Measurements from ENCODE around the gene ZNF148. TPM values are rescaled to one million over a fixed set of nuclear protein-coding genes. Genes with fewer than 3 reads are reported as not detected.

ZNF148 gene
- total RNA-seq, 4 donors from 2014 or later: 30.3 to 39.0 (median 33.0) TPM

DNA sequence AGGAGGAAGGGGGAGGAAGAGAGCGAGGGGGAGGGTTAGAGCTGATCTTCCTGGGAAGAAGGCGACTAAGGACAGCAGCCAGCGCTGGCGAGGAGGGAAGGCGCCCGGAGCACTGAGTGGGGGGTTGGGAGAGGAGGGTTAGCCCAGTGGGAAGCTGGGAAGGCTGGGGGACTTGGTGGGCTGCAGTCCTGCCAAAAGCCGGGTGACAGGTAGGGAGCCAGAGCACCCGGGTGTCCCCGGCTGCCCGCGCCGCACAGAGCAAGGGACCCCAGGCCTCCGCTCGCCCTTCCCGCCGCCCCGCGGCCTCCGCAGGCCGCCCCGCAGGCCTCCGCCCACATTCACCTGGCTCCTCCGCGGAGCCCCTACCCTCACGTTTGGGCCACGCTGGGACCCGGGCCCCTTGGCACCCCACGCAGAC is 163.0 kb downstream of the ZNF148 start:
- Histone ChIP-seq H3K4me1 (peaks cover 12 to 19% (median 16%) of the 10 kb centered on the region in 4 donors), H3K9me3 (no peaks in the 10 kb centered on the region), H3K36me3 (no peaks in the 10 kb centered on the region), H3K27ac (replicated peaks in 1 of 4) (no peak overlapping the region), H3K27me3 (peaks cover 0 to 28% (median 20%) of the 10 kb centered on the region in 4 donors), H3K4me3 (peak overlapping the region; percentile 50 to 60 (median 54))
- intact Hi-C loops (cut with DNase I): no loop called here
- DNase-seq (ENCODE audit: extremely low spot score): no peak
- WGBS: 6% methylated on average over 27 of the region's 28 CpGs
- TF ChIP-seq POLR2A (IDR thresholded peaks at IDR 0.05; ENCODE audit: low read depth) (no peak), EP300 (IDR thresholded peaks at IDR 0.05) (no peak), POLR2AphosphoS5 (IDR thresholded peaks at IDR 0.05) (no peak)
- TF ChIP-seq, protein P1, sequence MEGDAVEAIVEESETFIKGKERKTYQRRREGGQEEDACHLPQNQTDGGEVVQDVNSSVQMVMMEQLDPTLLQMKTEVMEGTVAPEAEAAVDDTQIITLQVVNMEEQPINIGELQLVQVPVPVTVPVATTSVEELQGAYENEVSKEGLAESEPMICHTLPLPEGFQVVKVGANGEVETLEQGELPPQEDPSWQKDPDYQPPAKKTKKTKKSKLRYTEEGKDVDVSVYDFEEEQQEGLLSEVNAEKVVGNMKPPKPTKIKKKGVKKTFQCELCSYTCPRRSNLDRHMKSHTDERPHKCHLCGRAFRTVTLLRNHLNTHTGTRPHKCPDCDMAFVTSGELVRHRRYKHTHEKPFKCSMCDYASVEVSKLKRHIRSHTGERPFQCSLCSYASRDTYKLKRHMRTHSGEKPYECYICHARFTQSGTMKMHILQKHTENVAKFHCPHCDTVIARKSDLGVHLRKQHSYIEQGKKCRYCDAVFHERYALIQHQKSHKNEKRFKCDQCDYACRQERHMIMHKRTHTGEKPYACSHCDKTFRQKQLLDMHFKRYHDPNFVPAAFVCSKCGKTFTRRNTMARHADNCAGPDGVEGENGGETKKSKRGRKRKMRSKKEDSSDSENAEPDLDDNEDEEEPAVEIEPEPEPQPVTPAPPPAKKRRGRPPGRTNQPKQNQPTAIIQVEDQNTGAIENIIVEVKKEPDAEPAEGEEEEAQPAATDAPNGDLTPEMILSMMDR (IDR thresholded peaks at IDR 0.05): no peak

DNA sequence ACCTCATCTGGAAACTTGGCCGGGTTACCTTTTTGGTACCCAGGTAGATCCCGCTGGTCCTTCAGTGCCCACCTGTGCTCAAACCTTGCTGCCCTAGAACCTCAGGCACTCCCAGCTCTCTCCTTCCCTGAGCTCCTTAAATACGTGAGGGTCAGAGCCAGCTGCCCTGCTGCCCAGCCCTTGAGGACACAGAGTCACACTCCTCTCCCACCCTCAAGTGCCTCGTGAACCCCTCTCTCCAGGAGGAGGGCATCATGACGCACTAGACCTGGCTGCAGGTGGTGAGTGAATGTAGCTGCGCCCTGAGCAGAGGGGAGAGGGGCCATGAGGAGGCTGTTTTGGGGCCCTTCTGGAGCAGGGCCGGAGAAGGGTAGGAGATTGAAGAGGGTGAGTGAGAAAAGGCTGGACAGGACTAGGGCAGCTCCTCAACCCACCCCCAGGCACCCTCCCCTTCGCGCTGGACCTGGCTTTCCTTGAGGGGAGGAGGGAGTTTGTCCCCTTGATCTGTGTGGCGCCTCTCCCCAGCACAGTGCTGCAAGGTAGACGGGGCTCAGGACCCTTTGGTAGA is 163.5 kb downstream of the ZNF148 start:
- intact Hi-C loops (cut with DNase I): no loop called here
- Histone ChIP-seq H3K4me3 (peak overlapping the region; percentile 50 to 60 (median 54)), H3K4me1 (peaks cover 12 to 19% (median 16%) of the 10 kb centered on the region in 4 donors), H3K36me3 (no peaks in the 10 kb centered on the region), H3K27ac (replicated peaks in 1 of 4) (no peak overlapping the region), H3K27me3 (peaks cover 0 to 28% (median 20%) of the 10 kb centered on the region in 4 donors), H3K9me3 (no peaks in the 10 kb centered on the region)
- WGBS: 82% methylated on average over 11 of the region's 11 CpGs
- DNase-seq (ENCODE audit: extremely low spot score): no peak
- TF ChIP-seq POLR2A (IDR thresholded peaks at IDR 0.05; ENCODE audit: low read depth) (no peak), POLR2AphosphoS5 (IDR thresholded peaks at IDR 0.05) (no peak), EP300 (IDR thresholded peaks at IDR 0.05) (no peak)
- TF ChIP-seq, protein P1 (IDR thresholded peaks at IDR 0.05): no peak

DNA sequence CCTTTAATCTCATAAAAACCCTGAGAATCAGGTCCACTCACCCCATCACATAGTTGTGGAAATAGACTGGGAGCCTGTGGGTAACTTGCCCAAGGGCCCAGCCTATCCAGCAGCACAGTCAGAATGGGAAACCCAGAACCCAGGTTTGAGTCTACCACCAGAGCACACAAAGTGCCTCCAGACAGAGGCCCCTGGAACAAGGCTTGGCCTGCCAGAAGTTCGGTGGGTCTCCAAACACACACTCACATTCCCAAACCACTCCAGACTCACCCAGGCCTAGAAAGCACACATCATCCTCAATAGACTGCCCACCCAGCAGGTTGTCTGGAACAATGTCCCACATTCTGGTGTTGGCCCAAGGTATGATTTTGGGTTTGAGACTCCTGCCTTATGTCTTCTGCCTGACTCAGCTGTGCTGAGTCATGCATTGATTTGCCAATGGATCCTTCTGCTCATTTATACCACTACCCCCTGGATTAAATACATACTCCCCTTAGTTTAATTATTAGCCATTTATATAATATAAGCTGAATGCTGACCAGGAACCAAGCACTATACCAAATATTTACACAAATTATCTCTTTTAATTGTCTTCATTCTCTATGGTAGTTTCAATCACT is 167.1 kb downstream of the ZNF148 start:
- WGBS: 100% methylated on average over 1 of the region's 1 CpG
- TF ChIP-seq POLR2AphosphoS5 (IDR thresholded peaks at IDR 0.05) (no peak), EP300 (IDR thresholded peaks at IDR 0.05) (no peak), POLR2A (IDR thresholded peaks at IDR 0.05; ENCODE audit: low read depth) (no peak)
- TF ChIP-seq, protein P1 (IDR thresholded peaks at IDR 0.05): no peak

DNA sequence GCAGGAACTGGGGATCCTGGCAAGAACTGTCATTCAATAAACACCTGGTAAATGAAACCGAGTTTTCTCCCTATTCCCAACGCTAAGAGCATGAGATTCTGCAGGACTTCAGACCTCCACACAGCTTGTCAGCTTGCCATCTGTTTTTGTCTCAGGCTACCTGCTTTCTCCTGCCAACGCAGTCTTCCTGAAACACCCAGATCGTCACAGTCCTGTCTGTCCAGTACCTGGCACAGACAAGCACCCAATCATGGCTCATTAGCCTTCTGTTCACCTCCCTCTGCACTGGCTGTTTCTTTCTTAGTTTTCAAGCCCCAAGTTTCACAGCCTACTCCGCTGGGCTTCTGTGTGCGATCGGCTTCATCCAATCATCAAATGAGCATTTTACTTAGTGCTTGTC is 167.6 kb downstream of the ZNF148 start:
- no peak for TF ChIP-seq POLR2A (IDR thresholded peaks at IDR 0.05; ENCODE audit: low read depth)
- no peak for TF ChIP-seq EP300 (IDR thresholded peaks at IDR 0.05)
- TF ChIP-seq, protein P1 (IDR thresholded peaks at IDR 0.05): no peak
- no peak for TF ChIP-seq POLR2AphosphoS5 (IDR thresholded peaks at IDR 0.05)
- H3K4me3 ChIP-seq: no peak overlapping the region
- intact Hi-C loops (cut with DNase I): no loop called here
- 76% methylated on average over 7 of the region's 7 CpGs for WGBS
- H3K27ac ChIP-seq (replicated peaks in 1 of 4): no peak overlapping the region
- DNase-seq (ENCODE audit: extremely low spot score): no peak
- peaks cover 5 to 10% (median 9%) of the 10 kb centered on the region in 4 donors for H3K4me1 ChIP-seq
- H3K27me3 ChIP-seq: peaks cover 0 to 16% (median 10%) of the 10 kb centered on the region in 4 donors
- H3K9me3 ChIP-seq: no peaks in the 10 kb centered on the region
- no peaks in the 10 kb centered on the region for H3K36me3 ChIP-seq

More for the DNA sequence above, 167.1 kb downstream of the ZNF148 start:
- peaks cover 11 to 16% (median 15%) of the 10 kb centered on the region in 4 donors for H3K4me1 ChIP-seq
- H3K36me3 ChIP-seq: no peaks in the 10 kb centered on the region
- DNase-seq (ENCODE audit: extremely low spot score): no peak
- H3K9me3 ChIP-seq: no peaks in the 10 kb centered on the region
- H3K4me3 ChIP-seq: no peak overlapping the region
- H3K27me3 ChIP-seq: peaks cover 0 to 21% (median 15%) of the 10 kb centered on the region in 4 donors
- no peak overlapping the region for H3K27ac ChIP-seq (replicated peaks in 1 of 4)
- intact Hi-C loops (cut with DNase I): no loop called here

Measured in esophagus muscularis mucosa (tissue), 4 donors.